ENCODE measurements around the gene ABHD14A.
"Not testable (repeated sequence)": the region's sequence is repeated elsewhere in the genome, so short reads cannot be mapped to it uniquely, and the experiment has no call there.

Gene ABHD14A

DNA sequence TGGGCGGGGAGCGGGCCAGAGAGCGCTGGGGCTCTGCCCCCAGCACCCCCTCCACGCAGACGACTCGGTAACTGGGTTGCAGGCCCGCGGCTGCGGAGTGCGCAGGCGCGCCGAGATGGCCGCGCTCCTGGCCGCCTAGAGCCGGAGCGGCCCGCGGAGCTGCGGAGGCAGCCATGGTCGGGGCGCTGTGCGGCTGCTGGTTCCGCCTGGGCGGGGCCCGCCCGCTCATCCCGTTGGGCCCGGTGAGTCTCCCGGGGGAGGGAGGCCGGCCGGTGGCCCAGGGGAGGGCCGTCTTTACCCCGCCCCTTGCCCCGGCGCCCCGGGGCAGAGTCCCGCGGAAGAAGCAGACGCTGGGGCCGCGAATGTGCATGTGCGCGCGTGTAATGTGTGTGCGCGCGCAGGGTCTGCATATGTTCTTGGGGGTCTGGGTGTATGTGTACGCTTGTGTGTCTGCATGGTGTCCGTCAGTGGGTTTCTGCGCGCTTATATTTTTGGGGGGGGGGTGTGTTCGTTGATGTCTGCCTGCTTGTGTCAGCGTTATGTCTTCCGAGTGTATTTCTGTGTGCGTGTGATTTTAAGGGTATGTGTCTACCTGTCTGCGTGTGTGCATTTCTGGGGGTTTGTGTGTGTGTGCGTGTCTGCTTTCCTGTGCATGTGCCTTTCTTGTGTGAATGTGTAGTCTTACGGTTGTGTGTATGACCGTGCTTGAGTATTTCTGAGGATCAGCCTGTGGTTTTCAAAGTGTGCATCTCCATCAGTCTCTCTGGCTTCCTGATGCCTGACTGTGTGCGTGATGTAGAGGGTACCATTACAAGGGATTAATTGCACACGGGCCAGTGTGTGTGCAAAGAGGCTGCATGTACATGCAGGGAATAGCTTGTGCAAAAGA lies at the start of gene ABHD14A:
TSS of gene ABHD14A (plus strand) at position 102 of the 889 bp plus-strand sequence. CDS start at position 174, 72 bp downstream.
- DNase-seq: peak; percentile 64

DNA sequence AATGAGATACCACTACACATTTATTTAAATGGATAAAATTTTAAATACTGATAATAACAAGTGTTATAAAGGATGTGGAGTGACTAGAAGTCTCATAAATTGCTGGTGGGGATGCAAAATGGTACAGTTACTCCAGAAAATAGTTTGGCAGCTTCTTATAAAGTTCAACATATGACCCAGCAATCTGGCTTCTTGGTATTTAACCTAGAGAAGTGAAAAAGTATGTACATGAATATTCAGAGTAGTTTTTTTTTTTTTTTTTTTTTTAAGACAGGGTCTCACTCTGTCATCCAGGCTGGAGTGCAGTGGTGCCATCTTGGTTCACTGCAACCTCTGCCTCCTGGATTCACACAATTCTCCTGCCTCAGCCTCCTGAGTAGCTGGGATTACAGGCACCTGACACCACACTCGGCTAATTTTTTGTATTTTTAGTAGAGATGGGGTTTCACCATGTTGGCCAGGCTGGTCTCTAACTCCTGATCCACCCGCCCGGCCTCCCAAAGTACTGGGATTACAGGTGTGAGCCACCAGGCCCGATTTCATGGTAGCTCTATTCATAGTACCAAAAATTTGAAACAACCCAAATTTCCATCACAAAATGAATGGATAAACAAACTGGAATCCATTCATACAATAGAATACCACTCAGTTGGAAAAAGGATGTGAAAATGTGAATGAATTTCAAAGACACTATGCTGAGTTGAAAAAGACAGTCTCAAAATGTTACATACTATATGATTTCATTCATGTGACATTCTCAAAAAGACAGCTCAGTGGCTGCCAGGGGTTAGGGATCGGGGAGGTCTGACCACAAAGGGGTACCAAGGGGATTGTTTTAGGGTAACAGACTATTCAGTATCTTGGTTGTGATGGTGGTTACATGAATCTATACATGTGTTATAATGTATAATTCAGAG lies 47.5 kb upstream of the ABHD14A start:
- no peak for DNase-seq

DNA sequence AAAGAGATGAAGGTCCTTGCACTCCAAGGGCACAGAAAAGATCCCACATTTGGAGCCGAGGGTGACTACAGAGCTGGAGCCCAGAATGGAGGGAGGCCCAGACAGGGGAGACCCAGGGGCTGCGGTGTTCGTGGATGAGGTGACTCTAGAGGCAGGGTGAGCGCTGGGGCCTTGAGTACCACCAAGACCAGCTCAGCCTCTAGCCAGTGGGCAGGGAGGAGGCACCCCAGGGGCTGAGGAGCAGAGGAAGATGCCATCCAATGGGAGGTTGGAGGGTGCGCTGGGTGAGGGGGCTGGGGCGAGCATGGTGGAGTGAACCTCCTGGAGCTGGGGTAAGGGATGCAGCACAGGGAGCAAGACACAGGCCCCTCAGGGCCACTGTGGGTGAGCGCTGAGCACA lies 46.4 kb upstream of the ABHD14A start:
- DNase-seq: no peak

DNA sequence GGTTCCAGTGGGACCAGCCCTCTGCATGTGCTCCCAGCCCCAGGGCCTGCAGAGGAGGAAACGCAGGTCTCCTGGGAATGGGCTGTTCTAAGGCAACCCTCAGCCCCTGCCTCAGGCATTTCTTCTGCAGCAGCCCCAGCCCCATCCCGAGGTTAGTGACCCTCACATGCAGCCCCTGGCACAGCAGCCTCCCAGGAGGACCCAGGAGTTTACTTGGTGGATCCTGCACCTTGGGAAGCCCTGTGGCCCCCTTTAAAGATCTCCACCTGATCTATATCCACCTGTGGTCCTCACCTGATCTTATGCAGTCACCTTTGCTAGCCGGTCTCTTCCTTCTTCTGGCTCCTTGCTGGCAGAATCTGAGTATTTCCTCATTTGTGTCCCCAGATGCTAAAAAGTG lies 45.9 kb upstream of the ABHD14A start:
- DNase-seq: not testable (repeated sequence)

DNA sequence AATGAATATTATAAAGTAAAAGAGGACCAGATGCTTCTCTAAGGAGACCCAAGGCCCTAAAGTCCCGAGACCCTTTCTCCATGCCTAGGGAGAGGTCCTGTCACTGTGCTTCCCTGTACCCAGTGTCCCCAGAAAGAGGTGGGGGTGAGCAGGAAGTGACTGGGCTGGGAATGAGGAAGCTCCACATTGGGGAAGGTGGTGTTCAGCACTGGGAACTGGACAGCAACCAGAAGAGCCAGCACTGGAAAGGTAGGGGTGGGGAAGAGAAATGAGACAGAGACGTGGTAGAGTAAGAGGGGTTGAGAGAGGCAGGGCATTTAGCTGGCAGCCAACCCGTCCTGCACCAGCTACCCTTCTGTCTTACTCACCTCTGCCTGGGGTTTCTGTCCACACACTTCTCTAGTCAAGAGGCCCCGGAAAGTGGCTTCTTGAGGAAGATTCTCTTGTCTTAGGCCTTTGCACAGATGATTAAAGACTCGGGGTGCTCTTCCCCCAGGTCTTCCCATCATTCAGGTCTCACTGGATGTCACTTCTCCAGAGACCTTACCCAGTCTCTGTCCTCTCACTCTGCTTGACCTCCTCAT lies 45.4 kb upstream of the ABHD14A start:
- DNase-seq: no peak

DNA sequence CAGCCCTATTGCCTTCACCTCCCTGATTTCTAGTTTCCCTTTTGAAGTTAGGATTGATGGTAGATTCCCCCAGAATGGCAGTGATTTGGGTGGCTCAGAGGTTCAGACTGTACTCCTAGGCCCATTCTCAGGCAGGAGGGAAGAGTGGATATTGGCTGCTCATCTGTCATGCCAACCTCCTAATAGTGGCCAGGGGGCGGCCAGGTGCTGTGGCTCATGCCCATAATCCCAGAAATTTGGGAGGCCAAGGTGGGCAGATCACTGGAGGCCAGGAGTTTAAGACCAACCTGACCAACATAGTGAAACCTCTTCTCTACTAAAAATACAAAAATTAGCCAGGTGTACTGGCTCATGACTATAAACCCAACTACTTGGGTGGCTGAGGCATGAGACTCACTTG lies 44.4 kb upstream of the ABHD14A start:
- DNase-seq: no peak

DNA sequence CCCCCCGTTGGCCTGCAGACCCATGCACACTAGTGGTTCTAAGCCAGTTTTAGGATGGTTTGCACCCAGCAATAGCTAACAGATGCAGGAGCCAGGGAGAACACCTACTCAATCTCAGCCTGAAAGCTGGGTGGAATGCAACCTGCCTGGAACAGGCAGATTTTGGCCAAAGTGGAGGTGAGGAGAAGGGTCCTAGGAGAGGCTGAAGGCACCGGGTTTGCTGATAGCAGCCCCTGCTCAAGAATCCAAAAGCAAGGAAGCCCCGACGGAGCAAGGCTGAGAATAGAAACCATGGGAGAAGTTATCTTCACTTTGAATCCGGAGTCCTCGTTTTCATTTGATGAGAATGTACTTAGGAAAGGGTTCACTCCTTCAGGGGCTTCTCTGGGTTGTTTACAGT lies 43.1 kb upstream of the ABHD14A start:
- DNase-seq: no peak

DNA sequence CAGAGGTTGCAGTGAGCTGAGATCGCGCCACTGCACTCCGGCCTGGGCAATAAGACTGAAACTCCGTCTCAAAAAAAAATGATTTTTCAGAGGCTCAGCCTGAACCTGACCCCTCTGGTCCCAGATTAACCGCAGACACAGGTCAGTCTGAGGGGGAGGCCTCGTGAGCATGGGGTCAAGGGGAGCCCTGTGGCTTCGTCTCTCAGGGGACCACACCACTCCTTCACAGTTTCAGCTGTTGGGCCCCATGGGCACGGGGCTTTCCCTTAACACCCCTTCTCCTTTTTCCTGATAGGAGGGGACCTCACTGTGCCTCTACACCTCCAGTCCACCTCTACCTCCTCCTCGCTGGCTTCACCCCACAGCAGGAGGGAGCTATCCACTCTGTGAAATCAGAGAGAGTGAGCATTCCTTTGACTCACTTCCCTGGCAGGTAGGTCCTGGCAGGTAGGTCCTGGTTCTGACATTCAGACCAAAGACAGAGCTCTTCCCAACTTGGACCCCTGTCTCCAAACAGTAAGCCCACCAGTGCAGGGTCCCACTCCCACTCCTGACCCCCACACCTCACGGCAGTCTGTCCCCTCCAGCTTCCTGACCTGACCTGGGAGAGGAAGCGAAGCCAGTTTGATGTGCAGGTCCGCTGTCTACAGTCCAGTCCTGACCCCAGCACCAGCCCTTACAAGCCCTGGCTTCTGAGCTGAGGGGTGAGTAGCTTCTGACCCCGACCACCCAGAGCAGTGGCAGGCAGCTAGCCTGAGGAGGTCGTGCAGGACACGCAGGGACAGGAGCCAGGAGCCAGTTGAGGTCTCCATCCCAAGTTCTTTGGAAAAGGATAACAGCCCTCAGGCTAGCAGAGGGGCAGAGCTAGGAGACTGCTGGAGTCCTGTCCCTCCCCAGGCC lies 42.1 kb upstream of the ABHD14A start:
- no peak for DNase-seq

DNA sequence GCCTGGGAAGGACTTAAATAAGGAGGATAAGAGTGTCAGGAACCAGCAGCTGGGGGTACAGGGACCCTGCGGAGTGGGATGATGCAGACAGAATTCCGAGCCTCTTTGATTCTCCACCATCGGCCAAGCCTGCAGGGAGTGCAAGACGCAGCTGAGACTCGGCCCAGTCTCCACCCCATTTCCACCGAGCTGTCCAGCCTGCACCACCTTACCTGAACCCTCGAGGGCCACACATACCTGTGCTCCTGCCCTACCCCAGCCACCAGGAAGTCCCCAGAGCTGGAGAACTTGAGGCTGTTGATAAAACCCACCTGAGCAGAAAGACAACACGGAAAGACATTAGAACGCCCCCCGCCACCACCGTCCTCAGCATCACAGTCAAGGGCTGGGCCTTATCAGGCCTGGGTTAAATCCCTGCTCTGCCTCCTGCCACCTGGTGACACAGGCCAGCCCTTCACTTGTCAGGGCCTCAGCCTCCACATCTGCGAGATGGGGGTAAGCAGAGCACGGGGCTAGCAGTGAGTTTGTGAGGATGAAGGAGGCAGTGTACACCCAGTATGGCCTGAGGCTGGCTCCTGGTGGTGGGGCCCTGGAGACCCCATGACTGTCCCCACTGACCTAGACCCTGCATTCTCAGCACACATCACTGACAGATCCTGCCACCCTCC lies 41.3 kb upstream of the ABHD14A start:
- DNase-seq: no peak

DNA sequence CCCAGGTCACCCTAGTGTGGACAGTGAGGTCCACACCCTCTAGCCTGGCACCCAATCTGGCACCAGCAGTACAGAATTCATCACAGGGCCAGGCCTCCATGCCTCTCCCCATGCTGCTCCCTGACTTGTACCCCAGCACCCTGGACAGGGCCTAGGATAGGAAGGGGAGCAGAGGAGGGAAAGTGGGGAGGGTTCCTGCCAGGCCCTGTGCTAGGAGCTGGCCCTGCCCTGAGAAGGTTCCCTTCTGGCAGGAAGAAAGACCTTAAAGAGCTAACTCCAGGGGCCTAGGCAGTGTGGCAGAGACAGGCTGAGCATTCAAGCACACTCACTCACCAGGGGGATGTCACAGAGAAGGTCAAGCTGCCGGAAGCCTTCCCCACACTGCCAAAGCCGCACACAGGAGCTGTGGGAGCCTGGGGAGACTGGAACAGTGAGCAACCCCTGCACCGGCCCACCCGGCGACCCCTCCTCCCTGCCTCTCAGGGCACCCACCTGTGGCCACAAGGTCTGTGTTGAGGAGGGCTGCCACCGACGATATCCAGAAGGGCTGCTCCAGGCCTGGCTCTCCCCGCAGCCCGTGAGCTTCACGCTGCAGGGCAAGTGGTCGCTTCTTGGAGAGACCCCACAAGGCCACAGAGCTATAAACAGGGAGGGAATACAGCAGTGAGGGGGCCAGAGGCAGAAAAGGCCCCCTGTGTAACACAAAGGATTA lies 40.6 kb upstream of the ABHD14A start:
- no peak for DNase-seq

DNA sequence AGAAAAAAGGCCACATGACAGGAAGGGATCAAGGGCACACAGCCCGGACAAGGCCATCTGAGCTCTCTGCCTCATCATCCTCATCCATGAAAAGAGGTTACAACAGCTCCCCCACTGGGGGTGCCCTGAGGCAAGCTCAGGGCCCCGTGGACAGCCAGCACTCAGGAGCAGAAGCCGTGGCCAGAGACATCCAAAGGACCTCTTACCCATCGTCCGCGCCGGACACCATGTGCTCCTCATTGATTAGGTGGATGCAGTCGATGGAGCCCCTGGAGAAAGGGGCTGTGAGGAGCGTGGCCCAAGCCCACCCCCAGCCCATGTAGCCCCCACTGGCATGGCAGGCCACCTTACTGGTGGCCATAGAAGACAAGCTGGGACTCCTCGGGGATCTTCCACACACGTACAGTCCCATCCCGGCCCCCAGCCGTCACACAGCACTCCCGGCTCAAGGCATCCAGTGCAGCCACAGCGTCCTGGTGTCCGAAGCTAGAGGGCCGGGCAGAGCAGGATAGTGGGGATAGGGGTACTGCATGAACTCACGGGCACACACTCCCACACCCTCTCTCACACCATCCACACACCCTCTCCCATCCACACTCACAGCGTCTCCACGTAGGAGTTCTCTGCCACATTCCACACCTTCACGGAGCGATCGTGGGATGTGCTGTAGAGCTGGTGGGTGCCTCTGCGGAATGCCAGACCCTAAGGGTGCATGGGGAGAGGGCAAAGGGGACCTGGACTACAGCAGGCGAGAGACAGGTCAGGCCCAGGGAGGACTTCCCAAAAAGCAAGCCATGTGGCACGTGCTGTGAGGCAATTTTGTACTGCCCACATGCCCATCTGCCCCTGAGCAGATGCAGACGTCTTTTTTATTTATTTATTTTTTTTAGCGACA lies 39.6 kb upstream of the ABHD14A start:
- DNase-seq: no peak

DNA sequence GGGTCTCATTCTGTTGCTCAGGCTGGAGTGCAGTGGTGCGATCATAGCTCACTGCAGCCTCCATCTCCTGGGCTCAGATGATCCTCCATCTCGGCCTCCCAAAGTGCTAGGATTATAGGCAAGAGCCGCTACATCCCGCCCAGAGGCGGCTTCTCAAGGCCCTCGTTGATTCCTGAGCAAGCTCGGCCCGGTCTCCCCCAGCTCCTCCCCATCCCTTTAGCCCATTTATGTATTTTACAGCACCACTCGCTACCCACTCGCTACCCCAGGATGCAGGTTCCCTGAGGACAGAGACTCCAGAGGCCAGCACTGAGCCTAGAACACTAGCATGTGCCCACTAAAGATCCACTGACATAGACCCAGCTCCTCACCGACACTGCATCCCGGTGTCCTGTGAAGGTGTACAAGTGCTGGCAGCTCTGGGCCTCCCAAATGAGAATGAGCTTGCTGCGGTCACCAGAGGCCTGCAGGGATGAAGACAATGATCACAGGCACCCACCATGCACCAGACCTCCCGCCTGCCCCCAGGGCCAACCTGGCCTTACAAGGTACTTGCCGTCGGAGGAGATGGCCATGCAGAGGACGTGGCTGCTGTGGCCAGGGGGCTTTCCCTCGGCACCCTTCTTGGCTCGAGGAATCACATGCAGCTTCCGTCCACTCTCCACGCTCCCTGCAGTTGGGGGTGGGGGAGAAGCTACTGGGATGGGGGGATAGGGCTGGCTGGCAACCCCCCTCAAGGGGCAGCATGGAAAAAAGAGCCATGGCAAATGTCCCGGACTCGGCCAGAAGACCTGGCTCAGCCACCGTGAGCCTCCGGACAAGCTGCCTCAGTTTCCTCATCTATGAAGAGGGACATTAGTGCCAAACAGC lies 38.7 kb upstream of the ABHD14A start:
- DNase-seq: no peak

DNA sequence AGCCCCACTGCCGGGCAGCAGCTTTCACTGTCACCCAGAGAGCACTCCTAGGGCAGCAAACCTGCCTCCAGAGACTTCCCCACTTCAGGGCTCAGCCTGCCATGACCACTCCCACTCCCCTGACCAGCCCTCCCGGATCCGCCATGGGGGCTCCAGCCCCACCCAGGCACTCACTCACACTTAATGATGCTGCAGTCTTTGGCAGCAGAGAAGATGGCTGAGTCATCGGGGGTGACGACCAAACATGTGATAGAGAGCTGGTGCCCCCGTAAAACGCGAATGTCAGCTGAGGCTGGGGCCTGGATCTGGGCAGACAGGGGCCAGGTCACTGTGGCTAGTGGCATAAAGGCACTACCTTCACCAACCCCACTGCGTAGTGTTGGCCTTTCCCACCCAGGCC lies 37.9 kb upstream of the ABHD14A start:
- no peak for DNase-seq

DNA sequence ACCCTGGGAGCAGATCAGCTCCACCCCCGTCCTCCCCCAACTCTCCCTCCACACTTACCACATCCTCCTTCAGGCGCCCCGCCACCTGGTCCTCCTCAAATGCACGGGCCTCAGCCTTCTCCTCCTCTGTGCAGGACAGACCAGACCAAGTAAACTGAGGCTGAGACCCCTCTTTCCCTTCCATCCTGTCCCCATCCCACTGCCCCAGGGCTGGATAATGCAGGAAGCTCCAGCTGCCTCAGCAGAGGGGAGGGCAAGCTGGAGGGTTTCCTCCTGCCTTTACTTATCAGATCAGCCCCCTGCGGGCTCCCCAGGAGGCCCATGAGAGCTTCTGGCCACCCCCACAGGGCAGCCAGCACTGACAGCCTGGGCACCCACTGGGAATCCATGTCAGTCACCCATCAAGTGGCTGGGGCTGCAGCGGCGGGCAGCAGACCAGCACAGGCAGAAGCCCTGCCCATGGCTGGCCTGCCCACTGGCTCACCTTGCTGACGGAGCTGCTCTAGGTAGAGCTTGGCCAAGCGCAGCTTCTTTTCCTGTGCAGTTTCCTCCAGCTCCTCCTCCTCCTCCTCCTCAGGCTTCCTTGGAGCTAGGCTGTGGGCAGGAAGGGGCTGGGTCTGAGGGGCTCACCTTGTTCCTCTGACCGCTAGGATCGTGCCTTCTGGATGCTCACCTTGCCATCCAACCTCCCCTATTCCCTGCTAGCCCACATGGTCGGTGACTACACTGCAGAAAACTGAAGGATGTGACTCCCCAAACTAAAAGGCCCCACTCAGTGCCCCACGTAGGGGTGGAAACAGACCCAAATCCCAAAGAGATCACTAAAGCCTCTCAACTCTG lies 37.0 kb upstream of the ABHD14A start:
- no peak for DNase-seq

DNA sequence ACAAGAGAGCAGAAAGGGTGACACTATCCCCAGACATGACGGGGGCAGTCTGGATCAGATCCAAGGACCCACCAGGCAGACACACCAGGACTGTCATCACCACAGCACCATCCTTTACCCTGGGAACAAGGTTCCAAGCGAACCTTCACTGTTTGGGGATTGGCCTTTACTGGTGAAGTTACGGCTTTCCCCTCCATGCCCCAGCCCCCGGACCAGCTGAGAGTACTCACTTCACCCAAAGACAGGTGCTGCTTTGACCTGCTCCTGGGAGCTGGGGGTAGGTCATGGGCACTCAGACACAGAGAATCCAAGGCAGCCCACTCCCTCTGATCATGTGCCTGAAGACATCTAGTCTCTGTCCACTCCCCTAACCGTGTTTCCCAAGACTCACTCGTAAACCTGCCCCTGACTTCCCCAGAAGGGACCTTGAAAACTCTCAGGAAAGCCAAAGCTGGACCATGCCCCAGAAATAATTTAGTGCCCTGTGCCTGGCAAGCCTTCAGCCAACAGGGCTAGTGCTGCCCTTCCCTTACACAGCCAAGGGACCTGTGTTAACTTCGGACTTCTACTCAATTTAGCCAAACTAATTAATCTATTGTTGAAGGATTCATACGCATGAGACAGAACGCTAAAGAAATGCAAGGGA lies 36.0 kb upstream of the ABHD14A start:
- DNase-seq: no peak

DNA sequence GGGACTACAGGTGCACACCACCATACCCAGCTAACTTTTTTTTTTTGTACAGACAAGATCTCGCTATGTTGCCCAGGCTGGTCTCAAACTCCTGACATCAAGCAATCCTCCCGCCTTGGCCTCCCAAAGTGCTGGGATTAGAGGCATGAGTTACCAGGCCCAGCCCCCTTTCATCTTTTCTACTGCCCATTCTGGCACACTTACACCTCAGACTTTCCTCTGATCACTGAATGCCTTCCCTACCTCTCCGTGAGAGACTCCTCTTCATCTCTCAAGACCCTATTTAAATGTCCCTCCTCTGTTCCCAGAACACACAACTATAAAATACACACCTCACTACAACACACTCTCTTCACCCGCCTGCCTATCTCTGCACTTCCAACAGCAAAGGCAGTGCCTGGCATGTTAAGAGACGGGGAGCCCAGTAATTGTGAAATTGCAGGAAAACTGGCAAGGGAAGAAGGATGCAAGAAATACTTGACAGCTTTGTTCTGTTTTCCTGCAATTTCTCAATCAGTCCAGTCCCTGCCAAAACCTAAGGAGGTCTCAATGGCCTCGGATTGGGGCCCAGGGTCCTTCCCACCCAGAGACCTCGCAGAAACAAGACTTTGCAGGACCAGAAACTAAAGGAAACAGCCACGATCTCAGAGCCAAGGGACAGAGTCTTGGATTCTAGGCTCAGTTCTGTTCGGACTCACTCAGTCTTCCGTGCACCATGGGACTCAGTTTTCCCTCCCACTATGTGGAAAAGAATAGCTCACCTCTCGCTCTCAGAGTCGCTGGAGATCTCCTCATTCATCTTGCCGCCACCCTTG lies 34.0 kb upstream of the ABHD14A start:
- no peak for DNase-seq

DNA sequence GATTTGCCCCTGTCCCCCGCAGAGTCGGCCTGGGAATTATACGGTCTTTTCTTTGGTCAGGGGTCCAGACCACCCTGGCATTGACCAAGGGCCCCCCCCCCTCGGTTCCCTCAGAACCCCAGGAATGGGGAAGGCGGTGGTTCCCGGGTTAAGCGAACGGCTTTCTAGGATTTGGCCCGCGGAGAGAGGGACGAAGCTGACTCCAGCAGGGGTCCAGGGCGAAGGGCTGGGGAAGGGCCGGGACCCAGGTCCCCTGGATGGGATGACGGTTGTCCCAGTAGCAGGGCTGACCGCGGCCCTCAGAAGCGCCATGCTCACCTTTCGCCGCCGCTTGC lies 33.4 kb upstream of the ABHD14A start:
- no peak for DNase-seq

Measured in fibroblast of skin of right quadriceps (primary cell).